GM12872 (cell line): ENCODE data around the gene KSR1.

Experiments used
- TF ChIP-seq, protein P1 (sequence below): IDR thresholded peaks from 3 replicates; pipeline ENCODE4 v1.5.1; 2011; ENCODE audit warnings: low read depth, mild to moderate bottlenecking, low read length, moderate library complexity; ENCODE audit not compliant: insufficient read depth

The KSR1 gene

DNA sequence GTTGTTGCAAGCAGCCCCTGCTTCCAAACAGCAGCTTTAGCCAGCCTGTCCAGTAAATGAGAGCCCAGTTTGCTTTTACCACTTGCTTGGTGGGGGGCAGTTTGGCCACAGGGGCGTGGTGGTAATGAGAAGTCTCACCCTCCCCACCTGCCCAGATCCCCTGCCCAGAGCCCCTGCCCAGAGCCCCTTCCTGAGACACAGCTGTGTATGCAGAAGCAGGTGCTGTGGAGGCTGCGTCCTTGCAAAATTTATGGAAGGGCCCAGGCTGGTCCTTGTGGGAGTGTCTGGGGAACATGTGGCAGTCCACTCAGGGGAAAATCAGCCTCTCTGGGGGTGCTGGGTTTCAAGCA lies 147.1 kb downstream of the KSR1 start:
- TF ChIP-seq, protein P1, sequence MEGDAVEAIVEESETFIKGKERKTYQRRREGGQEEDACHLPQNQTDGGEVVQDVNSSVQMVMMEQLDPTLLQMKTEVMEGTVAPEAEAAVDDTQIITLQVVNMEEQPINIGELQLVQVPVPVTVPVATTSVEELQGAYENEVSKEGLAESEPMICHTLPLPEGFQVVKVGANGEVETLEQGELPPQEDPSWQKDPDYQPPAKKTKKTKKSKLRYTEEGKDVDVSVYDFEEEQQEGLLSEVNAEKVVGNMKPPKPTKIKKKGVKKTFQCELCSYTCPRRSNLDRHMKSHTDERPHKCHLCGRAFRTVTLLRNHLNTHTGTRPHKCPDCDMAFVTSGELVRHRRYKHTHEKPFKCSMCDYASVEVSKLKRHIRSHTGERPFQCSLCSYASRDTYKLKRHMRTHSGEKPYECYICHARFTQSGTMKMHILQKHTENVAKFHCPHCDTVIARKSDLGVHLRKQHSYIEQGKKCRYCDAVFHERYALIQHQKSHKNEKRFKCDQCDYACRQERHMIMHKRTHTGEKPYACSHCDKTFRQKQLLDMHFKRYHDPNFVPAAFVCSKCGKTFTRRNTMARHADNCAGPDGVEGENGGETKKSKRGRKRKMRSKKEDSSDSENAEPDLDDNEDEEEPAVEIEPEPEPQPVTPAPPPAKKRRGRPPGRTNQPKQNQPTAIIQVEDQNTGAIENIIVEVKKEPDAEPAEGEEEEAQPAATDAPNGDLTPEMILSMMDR: no peak

DNA sequence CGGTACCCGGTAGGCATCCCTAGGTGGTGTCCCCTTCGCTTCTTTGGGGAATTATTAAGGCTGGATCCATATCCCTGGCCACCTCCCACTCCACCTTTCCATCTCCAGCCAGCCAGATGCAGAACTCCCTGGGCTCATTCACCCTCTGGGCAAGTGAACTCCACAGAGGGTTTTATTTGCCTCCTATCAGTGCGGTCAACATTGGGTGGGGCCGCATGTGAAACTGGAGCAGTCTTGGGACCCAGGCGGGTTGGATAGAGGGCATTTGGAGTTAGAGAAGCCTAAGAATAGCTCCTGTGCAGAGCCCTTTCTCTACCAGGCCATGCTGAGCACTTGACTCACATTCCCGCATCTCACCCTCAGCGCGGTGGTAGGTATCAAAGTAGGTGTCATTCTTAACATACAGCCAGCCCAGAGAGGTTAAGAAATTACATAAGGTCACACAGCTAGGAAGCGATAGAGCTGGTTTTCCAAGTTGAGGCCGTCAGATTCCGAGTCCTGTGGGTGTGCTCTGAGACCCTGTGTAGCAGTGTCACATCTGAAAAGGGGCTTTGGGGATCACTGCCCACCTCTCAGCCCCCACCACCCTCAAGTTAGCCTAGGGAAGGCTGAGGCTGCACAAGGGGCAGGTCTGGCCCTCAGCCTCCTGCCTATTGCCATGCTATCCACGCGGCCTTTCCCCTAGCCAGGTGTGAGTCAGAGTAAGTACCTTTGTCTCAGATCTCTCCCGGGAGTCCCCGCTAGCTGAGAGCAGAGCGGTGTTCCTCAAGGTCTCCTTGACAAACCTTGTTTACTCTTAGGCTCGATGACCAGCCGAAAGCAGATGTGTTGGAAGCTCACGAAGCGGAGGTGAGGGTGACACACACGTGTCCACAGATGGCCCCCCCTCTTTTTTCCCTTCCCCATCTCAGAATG lies 147.9 kb downstream of the KSR1 start:
- TF ChIP-seq, protein P1: no peak

GRCh38 chr17:27605409-27605808 lies 149.2 kb downstream of the KSR1 start:
- TF ChIP-seq, protein P1: no peak

GRCh38 chr17:27607521-27608091 lies 151.4 kb downstream of the KSR1 start:
- TF ChIP-seq, protein P1: no peak

- TF ChIP-seq, protein P1: no peak
These were observed 152.3 kb downstream of the KSR1 start for GRCh38 chr17:27608328-27609230.

DNA sequence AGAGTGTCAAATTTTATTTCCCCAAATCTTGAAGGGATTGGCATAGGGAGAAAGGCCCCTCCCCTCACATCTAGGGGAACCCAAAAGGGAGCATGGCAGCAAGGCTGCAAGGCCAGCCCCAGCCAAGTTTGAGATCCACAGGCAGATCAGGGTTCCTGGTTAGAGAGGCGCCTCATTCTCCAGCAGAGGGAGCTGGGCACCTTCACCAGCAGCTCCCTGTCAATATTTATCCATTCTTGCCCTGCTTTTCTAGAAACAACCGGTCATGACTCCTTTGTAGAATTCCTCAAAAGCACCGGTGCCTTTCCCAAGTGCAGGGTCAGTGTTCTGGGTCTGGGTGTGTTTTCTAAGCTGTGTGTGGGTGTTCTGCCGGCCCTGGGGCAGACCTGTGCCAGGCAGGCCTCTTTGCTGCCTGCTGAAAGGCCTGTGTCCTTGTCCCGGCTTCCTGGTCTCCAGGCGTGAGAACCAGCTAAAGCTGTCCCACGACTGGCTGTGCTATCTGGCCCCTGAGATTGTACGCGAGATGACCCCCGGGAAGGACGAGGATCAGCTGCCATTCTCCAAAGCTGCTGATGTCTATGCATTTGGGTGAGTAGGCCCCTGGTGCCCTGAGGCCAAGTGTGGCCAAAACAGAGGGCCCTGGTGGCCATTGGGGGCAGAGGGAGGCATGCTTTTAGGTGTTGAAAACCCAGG lies 153.5 kb downstream of the KSR1 start:
- TF ChIP-seq, protein P1: peak; percentile 60
